GM12801 (cell line): ENCODE measurements around the gene ZEB2.

Experiments
- TF ChIP-seq, protein P1 (sequence below): IDR thresholded peaks from one replicate; pipeline ENCODE4 v1.5.1; 2011; ENCODE audit warnings: control low read depth; ENCODE audit not compliant: insufficient read length; ENCODE audit errors: extremely low read depth

The ZEB2 gene

GRCh38 chr2:144507441-144508171 is 12.3 kb downstream of the ZEB2 start:
- TF ChIP-seq, protein P1, sequence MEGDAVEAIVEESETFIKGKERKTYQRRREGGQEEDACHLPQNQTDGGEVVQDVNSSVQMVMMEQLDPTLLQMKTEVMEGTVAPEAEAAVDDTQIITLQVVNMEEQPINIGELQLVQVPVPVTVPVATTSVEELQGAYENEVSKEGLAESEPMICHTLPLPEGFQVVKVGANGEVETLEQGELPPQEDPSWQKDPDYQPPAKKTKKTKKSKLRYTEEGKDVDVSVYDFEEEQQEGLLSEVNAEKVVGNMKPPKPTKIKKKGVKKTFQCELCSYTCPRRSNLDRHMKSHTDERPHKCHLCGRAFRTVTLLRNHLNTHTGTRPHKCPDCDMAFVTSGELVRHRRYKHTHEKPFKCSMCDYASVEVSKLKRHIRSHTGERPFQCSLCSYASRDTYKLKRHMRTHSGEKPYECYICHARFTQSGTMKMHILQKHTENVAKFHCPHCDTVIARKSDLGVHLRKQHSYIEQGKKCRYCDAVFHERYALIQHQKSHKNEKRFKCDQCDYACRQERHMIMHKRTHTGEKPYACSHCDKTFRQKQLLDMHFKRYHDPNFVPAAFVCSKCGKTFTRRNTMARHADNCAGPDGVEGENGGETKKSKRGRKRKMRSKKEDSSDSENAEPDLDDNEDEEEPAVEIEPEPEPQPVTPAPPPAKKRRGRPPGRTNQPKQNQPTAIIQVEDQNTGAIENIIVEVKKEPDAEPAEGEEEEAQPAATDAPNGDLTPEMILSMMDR = no peak

DNA sequence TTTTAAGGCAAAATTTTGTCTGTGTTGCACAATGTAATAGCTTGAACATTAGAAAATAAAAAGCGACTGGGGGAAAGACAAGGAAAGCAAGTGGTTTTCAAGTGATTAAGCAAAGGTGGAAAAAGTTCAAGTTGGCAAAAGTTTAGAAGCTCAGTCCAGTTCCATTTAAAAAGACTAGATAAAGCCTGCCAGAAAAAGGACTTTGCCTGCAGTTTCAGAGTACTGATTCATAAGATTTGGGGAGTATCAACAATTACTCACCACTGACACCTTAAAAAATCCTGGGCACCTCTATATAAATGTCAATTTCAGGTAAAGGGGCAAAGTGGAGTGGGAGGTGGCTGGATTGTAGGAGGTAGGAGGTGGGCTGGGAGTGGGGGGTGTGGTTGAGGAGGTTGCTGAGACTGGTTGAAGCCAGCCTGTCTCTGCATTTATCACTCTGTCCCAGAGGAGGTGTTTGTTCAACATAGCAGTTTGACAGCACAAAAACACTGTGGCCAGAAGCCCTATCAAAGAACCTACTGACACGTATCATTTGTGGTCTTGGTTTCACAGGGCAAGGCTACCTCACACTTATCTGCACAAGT is 14.6 kb downstream of the ZEB2 start:
- TF ChIP-seq, protein P1 = no peak

GRCh38 chr2:144504218-144504641 is 15.7 kb downstream of the ZEB2 start:
- TF ChIP-seq, protein P1 = no peak

GRCh38 chr2:144503242-144503641 is 16.7 kb downstream of the ZEB2 start:
- TF ChIP-seq, protein P1 = no peak

GRCh38 chr2:144502369-144502768 is 17.6 kb downstream of the ZEB2 start:
- TF ChIP-seq, protein P1 = no peak

DNA sequence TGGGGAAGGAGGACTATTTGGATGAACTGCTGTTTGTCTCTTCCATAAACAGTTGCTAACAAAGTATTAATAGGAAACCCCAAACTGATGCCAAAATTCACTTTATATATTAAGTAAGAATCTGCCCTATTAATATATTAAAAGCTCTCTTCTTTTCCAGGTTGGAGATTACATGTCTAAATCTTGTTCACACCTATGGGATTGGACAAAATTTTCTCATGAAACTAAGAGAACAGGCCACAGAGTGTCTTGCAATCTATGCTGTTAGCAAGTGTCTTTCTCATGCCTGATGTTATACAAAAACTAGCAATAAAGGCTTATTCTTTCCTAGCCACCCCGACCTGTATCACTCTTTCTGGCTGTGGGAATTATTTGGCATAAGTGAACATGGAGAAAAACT is 18.3 kb downstream of the ZEB2 start:
- TF ChIP-seq, protein P1 = no peak

DNA sequence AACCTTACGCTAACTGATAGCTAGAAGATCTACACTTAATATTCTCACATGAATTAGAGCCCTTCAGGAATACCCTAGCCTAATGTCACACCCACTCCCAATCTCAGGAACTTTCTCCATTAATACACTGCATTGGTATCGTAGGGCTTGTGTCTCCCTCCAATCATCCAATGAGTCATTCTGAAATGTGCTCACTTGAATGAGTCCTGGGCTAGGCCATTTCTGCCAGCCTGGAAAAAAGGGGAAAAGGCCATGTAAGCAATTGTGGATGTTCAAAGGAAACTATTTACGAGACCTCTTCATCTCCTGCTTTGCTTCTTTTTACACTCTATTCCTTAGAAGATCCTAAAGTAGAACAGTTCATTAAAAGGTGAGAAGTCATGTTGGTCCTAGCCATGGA is 18.8 kb downstream of the ZEB2 start:
- TF ChIP-seq, protein P1 = no peak
